ENCODE data around the gene ZDHHC5.

The ZDHHC5 gene

DNA sequence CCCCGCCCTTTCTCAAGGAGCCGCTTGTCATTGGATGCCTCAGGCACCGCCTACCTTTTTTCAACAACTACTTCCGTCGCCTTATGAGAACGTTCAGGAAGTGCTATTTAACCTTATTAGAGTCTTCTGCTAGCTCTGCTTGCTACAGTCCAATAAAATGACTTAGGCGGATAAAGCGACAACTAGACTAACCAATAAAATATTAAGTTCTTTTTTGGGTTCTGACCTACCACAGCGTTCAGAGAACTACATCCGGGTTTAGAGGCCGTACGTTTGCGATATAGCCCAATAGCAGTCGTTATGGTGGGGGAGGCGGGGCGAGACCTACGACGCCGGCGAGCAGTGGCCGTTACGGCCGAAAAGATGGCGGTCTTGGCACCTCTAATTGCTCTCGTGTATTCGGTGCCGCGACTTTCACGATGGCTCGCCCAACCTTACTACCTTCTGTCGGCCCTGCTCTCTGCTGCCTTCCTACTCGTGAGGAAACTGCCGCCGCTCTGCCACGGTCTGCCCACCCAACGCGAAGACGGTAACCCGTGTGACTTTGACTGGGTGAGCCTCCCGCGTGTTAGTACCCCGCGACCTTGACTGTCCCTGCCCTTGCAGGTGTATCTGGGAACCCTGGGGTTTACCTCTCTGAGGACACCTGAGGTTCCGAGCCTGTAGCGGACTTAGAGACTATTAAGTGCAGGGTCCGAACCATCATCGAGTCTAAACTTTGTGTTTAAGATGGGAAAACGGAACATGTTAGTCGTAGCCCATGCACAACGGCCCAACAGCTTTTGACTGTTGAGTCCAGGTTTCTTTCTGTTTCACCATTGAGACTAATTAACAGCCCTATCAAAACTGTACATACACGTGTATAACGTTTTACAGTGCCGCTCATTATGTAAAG lies 44.6 kb downstream of the ZDHHC5 start, which contains the start of gene TMX2 (continued):
- TF ChIP-seq ZNF140 (tag by site-specific recombination; IDR thresholded peaks at IDR 0.05) (no peak), SP7 (tag by site-specific recombination; IDR thresholded peaks at IDR 0.05) (peak; percentile 40), ZNF664 (tag by site-specific recombination; IDR thresholded peaks at IDR 0.05) (no peak), ZNF660 (tag by site-specific recombination; IDR thresholded peaks at IDR 0.05) (no peak), SP2 (tag by site-specific recombination; IDR thresholded peaks at IDR 0.05) (peak; percentile 93), ZNF501 (tag by site-specific recombination; IDR thresholded peaks at IDR 0.05) (no peak), HOXC10 (CRISPR knock-in tag; IDR thresholded peaks at IDR 0.05) (no peak), ZNF324 (tag by site-specific recombination; IDR thresholded peaks at IDR 0.05) (no peak), ZNF292 (tag by site-specific recombination; IDR thresholded peaks at IDR 0.05; ENCODE audit: borderline replicate concordance, low read depth) (no peak), ZNF341 (tag by site-specific recombination; IDR thresholded peaks at IDR 0.05; ENCODE audit: low read depth) (no peak; the same call in 1 of the 2 replicates), KLF8 (tag by site-specific recombination; IDR thresholded peaks at IDR 0.05) (0 out of 2 replicates have a peak, but pooled peaks have one; percentile 12), ZNF629 (tag by site-specific recombination; IDR thresholded peaks at IDR 0.05) (no peak), ZXDB (tag by site-specific recombination; IDR thresholded peaks at IDR 0.05) (0 out of 2 replicates have a peak, but pooled peaks have one; percentile 12), GLIS1 (tag by site-specific recombination; IDR thresholded peaks at IDR 0.05) (no peak), ZNF2 (tag by site-specific recombination; IDR thresholded peaks at IDR 0.05) (0 out of 2 replicates have a peak, but pooled peaks have one; percentile 43)
- TF ChIP-seq, protein P1, sequence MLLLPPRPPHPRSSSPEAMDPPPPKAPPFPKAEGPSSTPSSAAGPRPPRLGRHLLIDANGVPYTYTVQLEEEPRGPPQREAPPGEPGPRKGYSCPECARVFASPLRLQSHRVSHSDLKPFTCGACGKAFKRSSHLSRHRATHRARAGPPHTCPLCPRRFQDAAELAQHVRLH (tag by site-specific recombination; IDR thresholded peaks at IDR 0.05): peak; percentile 42; the same call in 1 of the 2 replicates
- TF ChIP-seq, protein P2, sequence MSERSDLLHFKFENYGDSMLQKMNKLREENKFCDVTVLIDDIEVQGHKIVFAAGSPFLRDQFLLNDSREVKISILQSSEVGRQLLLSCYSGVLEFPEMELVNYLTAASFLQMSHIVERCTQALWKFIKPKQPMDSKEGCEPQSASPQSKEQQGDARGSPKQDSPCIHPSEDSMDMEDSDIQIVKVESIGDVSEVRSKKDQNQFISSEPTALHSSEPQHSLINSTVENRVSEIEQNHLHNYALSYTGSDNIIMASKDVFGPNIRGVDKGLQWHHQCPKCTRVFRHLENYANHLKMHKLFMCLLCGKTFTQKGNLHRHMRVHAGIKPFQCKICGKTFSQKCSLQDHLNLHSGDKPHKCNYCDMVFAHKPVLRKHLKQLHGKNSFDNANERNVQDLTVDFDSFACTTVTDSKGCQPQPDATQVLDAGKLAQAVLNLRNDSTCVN (tag by site-specific recombination; optimal IDR thresholded peaks at IDR 0.05): no peak
- TF ChIP-seq, protein P3, sequence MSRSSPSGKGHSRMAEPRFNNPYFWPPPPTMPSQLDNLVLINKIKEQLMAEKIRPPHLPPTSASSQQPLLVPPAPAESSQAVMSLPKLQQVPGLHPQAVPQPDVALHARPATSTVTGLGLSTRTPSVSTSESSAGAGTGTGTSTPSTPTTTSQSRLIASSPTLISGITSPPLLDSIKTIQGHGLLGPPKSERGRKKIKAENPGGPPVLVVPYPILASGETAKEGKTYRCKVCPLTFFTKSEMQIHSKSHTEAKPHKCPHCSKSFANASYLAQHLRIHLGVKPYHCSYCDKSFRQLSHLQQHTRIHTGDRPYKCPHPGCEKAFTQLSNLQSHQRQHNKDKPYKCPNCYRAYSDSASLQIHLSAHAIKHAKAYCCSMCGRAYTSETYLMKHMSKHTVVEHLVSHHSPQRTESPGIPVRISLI (tag by site-specific recombination; IDR thresholded peaks at IDR 0.05): peak; percentile 69; the same call in 1 of the 2 replicates
- TF ChIP-seq, protein P4, sequence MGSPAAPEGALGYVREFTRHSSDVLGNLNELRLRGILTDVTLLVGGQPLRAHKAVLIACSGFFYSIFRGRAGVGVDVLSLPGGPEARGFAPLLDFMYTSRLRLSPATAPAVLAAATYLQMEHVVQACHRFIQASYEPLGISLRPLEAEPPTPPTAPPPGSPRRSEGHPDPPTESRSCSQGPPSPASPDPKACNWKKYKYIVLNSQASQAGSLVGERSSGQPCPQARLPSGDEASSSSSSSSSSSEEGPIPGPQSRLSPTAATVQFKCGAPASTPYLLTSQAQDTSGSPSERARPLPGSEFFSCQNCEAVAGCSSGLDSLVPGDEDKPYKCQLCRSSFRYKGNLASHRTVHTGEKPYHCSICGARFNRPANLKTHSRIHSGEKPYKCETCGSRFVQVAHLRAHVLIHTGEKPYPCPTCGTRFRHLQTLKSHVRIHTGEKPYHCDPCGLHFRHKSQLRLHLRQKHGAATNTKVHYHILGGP (tag by site-specific recombination; IDR thresholded peaks at IDR 0.05): peak; percentile 72; the same call in 1 of the 2 replicates
- TF ChIP-seq, protein P5, sequence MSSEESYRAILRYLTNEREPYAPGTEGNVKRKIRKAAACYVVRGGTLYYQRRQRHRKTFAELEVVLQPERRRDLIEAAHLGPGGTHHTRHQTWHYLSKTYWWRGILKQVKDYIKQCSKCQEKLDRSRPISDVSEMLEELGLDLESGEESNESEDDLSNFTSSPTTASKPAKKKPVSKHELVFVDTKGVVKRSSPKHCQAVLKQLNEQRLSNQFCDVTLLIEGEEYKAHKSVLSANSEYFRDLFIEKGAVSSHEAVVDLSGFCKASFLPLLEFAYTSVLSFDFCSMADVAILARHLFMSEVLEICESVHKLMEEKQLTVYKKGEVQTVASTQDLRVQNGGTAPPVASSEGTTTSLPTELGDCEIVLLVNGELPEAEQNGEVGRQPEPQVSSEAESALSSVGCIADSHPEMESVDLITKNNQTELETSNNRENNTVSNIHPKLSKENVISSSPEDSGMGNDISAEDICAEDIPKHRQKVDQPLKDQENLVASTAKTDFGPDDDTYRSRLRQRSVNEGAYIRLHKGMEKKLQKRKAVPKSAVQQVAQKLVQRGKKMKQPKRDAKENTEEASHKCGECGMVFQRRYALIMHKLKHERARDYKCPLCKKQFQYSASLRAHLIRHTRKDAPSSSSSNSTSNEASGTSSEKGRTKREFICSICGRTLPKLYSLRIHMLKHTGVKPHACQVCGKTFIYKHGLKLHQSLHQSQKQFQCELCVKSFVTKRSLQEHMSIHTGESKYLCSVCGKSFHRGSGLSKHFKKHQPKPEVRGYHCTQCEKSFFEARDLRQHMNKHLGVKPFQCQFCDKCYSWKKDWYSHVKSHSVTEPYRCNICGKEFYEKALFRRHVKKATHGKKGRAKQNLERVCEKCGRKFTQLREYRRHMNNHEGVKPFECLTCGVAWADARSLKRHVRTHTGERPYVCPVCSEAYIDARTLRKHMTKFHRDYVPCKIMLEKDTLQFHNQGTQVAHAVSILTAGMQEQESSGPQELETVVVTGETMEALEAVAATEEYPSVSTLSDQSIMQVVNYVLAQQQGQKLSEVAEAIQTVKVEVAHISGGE (tag by site-specific recombination; conservative IDR thresholded peaks at IDR 0.05; ENCODE audit: low read depth): no peak; the same call in 1 of the 2 replicates
- TF ChIP-seq, protein P6, sequence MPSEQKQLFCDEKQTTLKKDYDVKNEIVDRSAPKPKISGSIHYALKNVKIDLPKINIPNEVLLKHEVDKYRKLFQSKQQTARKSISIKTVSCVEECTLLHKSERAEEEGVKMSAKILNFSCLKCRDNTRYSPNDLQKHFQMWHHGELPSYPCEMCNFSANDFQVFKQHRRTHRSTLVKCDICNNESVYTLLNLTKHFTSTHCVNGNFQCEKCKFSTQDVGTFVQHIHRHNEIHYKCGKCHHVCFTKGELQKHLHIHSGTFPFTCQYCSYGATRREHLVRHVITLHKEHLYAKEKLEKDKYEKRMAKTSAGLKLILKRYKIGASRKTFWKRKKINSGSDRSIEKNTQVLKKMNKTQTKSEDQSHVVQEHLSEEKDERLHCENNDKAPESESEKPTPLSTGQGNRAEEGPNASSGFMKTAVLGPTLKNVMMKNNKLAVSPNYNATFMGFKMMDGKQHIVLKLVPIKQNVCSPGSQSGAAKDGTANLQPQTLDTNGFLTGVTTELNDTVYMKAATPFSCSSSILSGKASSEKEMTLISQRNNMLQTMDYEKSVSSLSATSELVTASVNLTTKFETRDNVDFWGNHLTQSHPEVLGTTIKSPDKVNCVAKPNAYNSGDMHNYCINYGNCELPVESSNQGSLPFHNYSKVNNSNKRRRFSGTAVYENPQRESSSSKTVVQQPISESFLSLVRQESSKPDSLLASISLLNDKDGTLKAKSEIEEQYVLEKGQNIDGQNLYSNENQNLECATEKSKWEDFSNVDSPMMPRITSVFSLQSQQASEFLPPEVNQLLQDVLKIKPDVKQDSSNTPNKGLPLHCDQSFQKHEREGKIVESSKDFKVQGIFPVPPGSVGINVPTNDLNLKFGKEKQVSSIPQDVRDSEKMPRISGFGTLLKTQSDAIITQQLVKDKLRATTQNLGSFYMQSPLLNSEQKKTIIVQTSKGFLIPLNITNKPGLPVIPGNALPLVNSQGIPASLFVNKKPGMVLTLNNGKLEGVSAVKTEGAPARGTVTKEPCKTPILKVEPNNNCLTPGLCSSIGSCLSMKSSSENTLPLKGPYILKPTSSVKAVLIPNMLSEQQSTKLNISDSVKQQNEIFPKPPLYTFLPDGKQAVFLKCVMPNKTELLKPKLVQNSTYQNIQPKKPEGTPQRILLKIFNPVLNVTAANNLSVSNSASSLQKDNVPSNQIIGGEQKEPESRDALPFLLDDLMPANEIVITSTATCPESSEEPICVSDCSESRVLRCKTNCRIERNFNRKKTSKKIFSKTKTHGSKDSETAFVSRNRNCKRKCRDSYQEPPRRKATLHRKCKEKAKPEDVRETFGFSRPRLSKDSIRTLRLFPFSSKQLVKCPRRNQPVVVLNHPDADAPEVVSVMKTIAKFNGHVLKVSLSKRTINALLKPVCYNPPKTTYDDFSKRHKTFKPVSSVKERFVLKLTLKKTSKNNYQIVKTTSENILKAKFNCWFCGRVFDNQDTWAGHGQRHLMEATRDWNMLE (tag by site-specific recombination; conservative IDR thresholded peaks at IDR 0.05; ENCODE audit: low read depth): peak; percentile 94

Measured in HEK293 (cell line).